Esophagus squamous epithelium (tissue), 5 donors: ENCODE measurements around the gene C8A. TPM values are rescaled to one million over a fixed set of nuclear protein-coding genes. Genes with fewer than 3 reads are reported as not detected.

ENCODE experiments used
- DNase-seq: peaks from one replicate; lab custom pipeline; 2025; lab: John Stamatoyannopoulos, UW
- H3K27ac ChIP-seq, 4 donors: fragments of 200-600 bp; sonication (generic); one replicate each; pipeline ENCODE4 v1.5.1; 2016 to 2019; ENCODE audit warnings: mild to moderate bottlenecking in 1 of 4
- H3K27me3 ChIP-seq, 4 donors: fragments of 200-600 bp; sonication (generic); 1 replicate in 3 of 4; 2 replicates in 1 of 4; pipeline versions ENCODE4 v1.5.1 to v1.6.0; 2017 to 2021; ENCODE audit warnings: antibody characterized with exemption in 1 of 4
- H3K36me3 ChIP-seq, 3 donors: fragments of 200-600 bp; sonication (generic); one replicate each; pipeline ENCODE4 v1.5.1; 2016 to 2019
- H3K4me1 ChIP-seq, 3 donors: fragments of 200-600 bp; sonication (generic); one replicate each; pipeline ENCODE4 v1.5.1; 2017 to 2019
- H3K4me3 ChIP-seq, 4 donors: fragments of 200-600 bp; sonication (generic); 1 replicate in 3 of 4; 2 replicates in 1 of 4; pipeline ENCODE4 v1.5.1; 2016 to 2019; ENCODE audit warnings: mild to moderate bottlenecking in 2 of 4, moderate library complexity in 1 of 4
- H3K9me3 ChIP-seq, 3 donors: fragments of 200-600 bp; sonication (generic); one replicate each; pipeline ENCODE4 v1.5.1; 2016 to 2019
- POLR2A ChIP-seq, 4 donors: fragments of 450-650 bp; IDR thresholded peaks; one replicate each; pipeline ENCODE4 v1.6.1; 2017; ENCODE audit warnings: antibody characterized with exemption in 4 of 4, mild to moderate bottlenecking in 4 of 4, moderate library complexity in 3 of 4
- WGBS, 2 donors: methylation state at CpG; one replicate each; pipeline ENCODE4 v1.1.5; 2018; 5-methylcytosine and 5-hydroxymethylcytosine counted together
- intact Hi-C: fragments of 100-400 bp; cut with DNase I; formaldehyde crosslinking; loops from one replicate; pipeline ENCODE4 v1.15.0; 2022
- total RNA-seq, 4 donors: library from RNA; depleted of rRNA; stranded (reverse); fragments of >200 nt; gene quantifications; one replicate each; pipeline ENCODE4 v1.1.0, GENCODE V29; 2016
- TF ChIP-seq, protein P1 (sequence below), 6 experiments: fragments of 450-650 bp in 4 of 6; fragments of 200-600 bp in 2 of 6; sonication (generic) in 2 of 6; IDR thresholded peaks; one replicate each; pipeline ENCODE4 v1.5.1; 2016 to 2019; ENCODE audit warnings: antibody characterized with exemption in 6 of 6, mild to moderate bottlenecking in 4 of 6, moderate library complexity in 4 of 6
- donor health status: DM: yes; HTN: yes; CAD: no.

Gene C8A
- total RNA-seq, 4 donors from 2014 or later = not detected

DNA sequence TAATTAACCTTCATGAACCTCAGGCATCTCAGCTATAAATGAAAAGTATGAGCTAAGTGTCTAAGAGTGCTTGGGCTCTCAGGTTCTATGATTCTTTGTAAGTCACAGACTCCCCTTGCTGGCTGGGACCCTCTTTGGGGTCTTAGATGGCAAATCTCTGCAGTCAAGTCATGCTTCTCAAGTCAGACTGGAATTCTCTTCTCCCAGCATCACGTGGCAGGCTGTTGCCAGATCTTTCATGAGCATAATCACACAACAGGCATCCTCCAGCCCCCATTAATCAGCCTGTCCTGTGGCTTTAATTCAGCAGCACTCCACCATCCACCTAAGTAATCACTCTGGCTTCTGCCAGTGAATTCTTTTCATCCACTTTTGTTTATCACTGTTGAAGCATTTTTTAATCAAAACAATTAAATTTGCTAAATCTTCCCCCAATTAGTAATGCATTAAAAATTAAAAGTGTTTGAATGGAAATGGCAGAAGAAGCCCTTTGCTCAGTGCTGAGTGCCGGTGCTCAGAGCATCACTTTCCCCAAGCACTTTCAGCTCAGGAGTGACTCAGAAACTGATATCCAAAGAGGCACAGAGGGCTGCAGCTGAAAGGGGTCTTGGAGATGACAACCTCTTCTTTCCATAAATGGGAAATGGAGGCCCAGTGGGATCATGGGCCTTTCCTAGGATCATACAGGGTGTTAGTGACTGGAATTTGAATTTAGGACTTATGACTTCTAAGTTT lies 50.2 kb downstream of the C8A start:
- no peak for DNase-seq
- no peaks in the 10 kb centered on the region for H3K9me3 ChIP-seq
- WGBS, 2 donors = 48 to 51% methylated on average over 2 of the region's 2 CpGs
- no peak for TF ChIP-seq POLR2A (IDR thresholded peaks at IDR 0.05)
- H3K27me3 ChIP-seq = peaks cover 0 to 5% (median 0%) of the 10 kb centered on the region in 4 donors
- no peaks in the 10 kb centered on the region for H3K4me1 ChIP-seq
- intact Hi-C loops = no loop called here
- H3K27ac ChIP-seq = no peak overlapping the region
- H3K4me3 ChIP-seq = no peak overlapping the region
- H3K36me3 ChIP-seq = no peaks in the 10 kb centered on the region

DNA sequence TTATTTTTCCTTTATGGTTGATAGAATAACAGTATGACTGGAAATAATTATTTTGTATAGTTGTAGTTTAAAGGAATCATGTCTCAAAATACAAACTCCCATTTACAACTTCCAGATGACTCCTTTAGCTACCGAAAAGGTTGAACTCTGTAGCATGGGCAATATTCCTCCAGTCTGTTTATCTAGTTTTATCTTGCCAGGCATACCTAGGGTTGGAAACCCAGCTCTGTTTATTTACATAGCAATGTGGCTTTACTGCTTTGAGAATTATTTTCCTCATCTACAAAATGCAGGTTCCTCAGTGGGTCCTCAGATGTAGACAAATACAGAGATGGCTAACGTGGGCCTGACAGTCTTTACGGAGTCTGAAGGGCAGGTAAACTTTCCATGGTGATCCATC lies 51.1 kb downstream of the C8A start:
- TF ChIP-seq POLR2A (IDR thresholded peaks at IDR 0.05) = no peak
- TF ChIP-seq, protein P1, sequence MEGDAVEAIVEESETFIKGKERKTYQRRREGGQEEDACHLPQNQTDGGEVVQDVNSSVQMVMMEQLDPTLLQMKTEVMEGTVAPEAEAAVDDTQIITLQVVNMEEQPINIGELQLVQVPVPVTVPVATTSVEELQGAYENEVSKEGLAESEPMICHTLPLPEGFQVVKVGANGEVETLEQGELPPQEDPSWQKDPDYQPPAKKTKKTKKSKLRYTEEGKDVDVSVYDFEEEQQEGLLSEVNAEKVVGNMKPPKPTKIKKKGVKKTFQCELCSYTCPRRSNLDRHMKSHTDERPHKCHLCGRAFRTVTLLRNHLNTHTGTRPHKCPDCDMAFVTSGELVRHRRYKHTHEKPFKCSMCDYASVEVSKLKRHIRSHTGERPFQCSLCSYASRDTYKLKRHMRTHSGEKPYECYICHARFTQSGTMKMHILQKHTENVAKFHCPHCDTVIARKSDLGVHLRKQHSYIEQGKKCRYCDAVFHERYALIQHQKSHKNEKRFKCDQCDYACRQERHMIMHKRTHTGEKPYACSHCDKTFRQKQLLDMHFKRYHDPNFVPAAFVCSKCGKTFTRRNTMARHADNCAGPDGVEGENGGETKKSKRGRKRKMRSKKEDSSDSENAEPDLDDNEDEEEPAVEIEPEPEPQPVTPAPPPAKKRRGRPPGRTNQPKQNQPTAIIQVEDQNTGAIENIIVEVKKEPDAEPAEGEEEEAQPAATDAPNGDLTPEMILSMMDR (IDR thresholded peaks at IDR 0.05) = no peak
- peaks cover 0 to 11% (median 0%) of the 10 kb centered on the region in 4 donors for H3K27me3 ChIP-seq
- H3K4me1 ChIP-seq = no peaks in the 10 kb centered on the region
- H3K9me3 ChIP-seq = no peaks in the 10 kb centered on the region
- intact Hi-C loops = no loop called here
- no peak overlapping the region for H3K4me3 ChIP-seq
- H3K27ac ChIP-seq = no peak overlapping the region
- H3K36me3 ChIP-seq = no peaks in the 10 kb centered on the region
- 65 to 73% methylated on average over 3 of the region's 3 CpGs for WGBS, 2 donors
- no peak for DNase-seq

- peaks cover 0 to 10% (median 0%) of the 10 kb centered on the region in 4 donors for H3K27me3 ChIP-seq
- 79 to 80% methylated on average over 1 of the region's 1 CpG for WGBS, 2 donors
- H3K9me3 ChIP-seq = no peaks in the 10 kb centered on the region
- TF ChIP-seq POLR2A (IDR thresholded peaks at IDR 0.05) = no peak
- TF ChIP-seq, protein P1 (IDR thresholded peaks at IDR 0.05) = no peak
- no peak overlapping the region for H3K4me3 ChIP-seq
- H3K4me1 ChIP-seq = no peaks in the 10 kb centered on the region
- no peaks in the 10 kb centered on the region for H3K36me3 ChIP-seq
- intact Hi-C loops = no loop called here
- no peak overlapping the region for H3K27ac ChIP-seq
- no peak for DNase-seq
Observed at GRCh38 chr1:56908619-56909221, 54.1 kb downstream of the C8A start.

DNA sequence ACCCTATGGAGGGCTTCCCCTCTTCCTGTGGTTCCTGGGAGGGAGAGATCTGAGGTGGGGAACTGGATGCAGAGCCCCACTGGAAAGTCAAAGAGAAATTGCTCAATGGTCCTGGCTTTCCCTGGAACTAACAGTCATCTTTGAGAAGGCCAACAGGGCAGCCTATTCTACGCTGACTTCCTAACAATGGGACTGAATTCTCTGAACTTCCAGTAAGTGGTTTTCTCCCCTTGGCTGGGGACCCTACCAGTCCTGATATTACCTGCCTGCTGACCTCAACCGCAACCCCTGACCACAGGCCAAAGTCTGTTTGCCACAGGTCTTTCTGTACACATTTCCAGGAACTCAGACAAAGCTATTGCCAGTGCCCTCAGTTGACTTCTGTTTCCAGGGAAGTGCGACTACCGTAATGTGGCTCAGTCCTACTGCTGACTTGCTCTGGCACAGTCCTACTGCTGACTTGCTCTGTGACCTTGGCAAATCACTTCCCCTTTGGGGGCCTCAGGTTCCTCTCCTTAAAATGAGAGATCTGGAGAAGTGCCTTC lies 55.9 kb downstream of the C8A start:
- 54 to 59% methylated on average over 3 of the region's 4 CpGs for WGBS, 2 donors

GRCh38 chr1:56911098-56911938 lies 56.7 kb downstream of the C8A start:
- Histone ChIP-seq H3K9me3 (no peaks in the 10 kb centered on the region), H3K36me3 (no peaks in the 10 kb centered on the region), H3K4me3 (no peak overlapping the region), H3K27me3 (peaks cover 0 to 14% (median 0%) of the 10 kb centered on the region in 4 donors), H3K27ac (no peak overlapping the region), H3K4me1 (no peaks in the 10 kb centered on the region)
- TF ChIP-seq POLR2A (IDR thresholded peaks at IDR 0.05) = no peak
- TF ChIP-seq, protein P1 (IDR thresholded peaks at IDR 0.05) = no peak
- WGBS, 2 donors = 31 to 48% methylated on average over 4 to 7 of the region's 7 CpGs
- intact Hi-C loops = no loop called here
- DNase-seq = no peak

More for the DNA sequence above, 55.9 kb downstream of the C8A start:
- no peak overlapping the region for H3K4me3 ChIP-seq
- H3K4me1 ChIP-seq = no peaks in the 10 kb centered on the region
- peaks cover 0 to 14% (median 0%) of the 10 kb centered on the region in 4 donors for H3K27me3 ChIP-seq
- no peaks in the 10 kb centered on the region for H3K36me3 ChIP-seq
- DNase-seq = no peak
- H3K27ac ChIP-seq = no peak overlapping the region
- intact Hi-C loops = no loop called here
- no peak for TF ChIP-seq POLR2A (IDR thresholded peaks at IDR 0.05)
- TF ChIP-seq, protein P1 (IDR thresholded peaks at IDR 0.05) = no peak
- H3K9me3 ChIP-seq = no peaks in the 10 kb centered on the region
